Gastroesophageal sphincter (tissue), 2 donors: ENCODE results near the gene ING1.

ENCODE experiments used
- POLR2A ChIP-seq, 2 donors: fragments of 450-650 bp; IDR thresholded peaks; one replicate each; pipeline ENCODE4 v1.6.1; 2017; ENCODE audit warnings: antibody characterized with exemption in 2 of 2, mild to moderate bottlenecking in 2 of 2, moderate library complexity in 1 of 2
- POLR2AphosphoS5 ChIP-seq: sonication (generic); formaldehyde crosslinking; IDR thresholded peaks from one replicate; pipeline ENCODE4 v1.6.1; 2017; ENCODE audit warnings: antibody characterized with exemption

GRCh38 chr13:110680852-110681251 lies 32.6 kb upstream of the ING1 start:
- no peak for TF ChIP-seq POLR2A (IDR thresholded peaks at IDR 0.05)
- no peak for TF ChIP-seq POLR2AphosphoS5
